AG04449 (cell line): Measurements from ENCODE around the gene HMCN2.

Experiments
- CTCF ChIA-PET: fragments of 350-600 bp; formaldehyde crosslinking; extraction: SDS; loops from one replicate; lab custom pipeline; 2021; ENCODE audit warnings: antibody characterized with exemption; lab: Yijun Ruan, JAX
- POLR2A ChIA-PET: fragments of 400-600, 350-600 bp; formaldehyde crosslinking; extraction: SDS; loops from one replicate; lab custom pipeline; 2020; ENCODE audit warnings: antibody characterized with exemption, inconsistent platforms; lab: Yijun Ruan, JAX
- DNase-seq: peaks from one replicate; pipeline ENCODE4 v3.0.0-alpha.2; 2010; ENCODE audit warnings: low read depth, low spot score
- H3K4me3 ChIP-seq: 2 replicates; pipeline ENCODE4 v1.5.1; 2011; ENCODE audit warnings: low read depth, mild to moderate bottlenecking, control low read depth, low read length
- CTCF ChIP-seq: IDR thresholded peaks from one replicate; pipeline ENCODE4 v1.5.1; 2011; ENCODE audit warnings: mild to moderate bottlenecking, moderate library complexity, low read length, control low read depth, inconsistent platforms; ENCODE audit not compliant: insufficient read depth; ENCODE audit errors: missing control alignments

Gene HMCN2

GRCh38 chr9:130354378-130354777 lies 88.8 kb downstream of the HMCN2 start:
- TF ChIP-seq CTCF: no peak
- DNase-seq: no peak
- no peak overlapping the region for H3K4me3 ChIP-seq
- POLR2A ChIA-PET: no interaction called here
- CTCF ChIA-PET: interaction anchor here (2.0 kb wide), 1 partner anchor 11 kb away, joined by 14 read pairs; no protein-coding TSS in a partner anchor

GRCh38 chr9:130354806-130355205 lies 89.2 kb downstream of the HMCN2 start:
- ChIA-PET CTCF (interaction anchor here (2.0 kb wide), 1 partner anchor 12 kb away, joined by 14 read pairs; no protein-coding TSS in a partner anchor), POLR2A (no interaction called here)
- no peak for DNase-seq
- H3K4me3 ChIP-seq: no peak overlapping the region
- no peak for TF ChIP-seq CTCF

GRCh38 chr9:130356033-130356432 lies 90.5 kb downstream of the HMCN2 start:
- TF ChIP-seq CTCF: no peak
- ChIA-PET POLR2A (no interaction called here), CTCF (interaction anchor here (1.2 kb wide), 1 partner anchor 16 kb away, joined by 3 read pairs; no protein-coding TSS in a partner anchor)
- no peak for DNase-seq
- H3K4me3 ChIP-seq: no peak overlapping the region

- no peak for TF ChIP-seq CTCF
- no peak for DNase-seq
- no peak overlapping the region for H3K4me3 ChIP-seq
- CTCF ChIA-PET: interaction anchor here (0.8 to 1.2 kb wide), 2 partner anchors 16 to 17 kb away, joined by 3 read pairs; no protein-coding TSS in a partner anchor
- POLR2A ChIA-PET: no interaction called here
Observed at GRCh38 chr9:130356877-130357584, 91.5 kb downstream of the HMCN2 start.

GRCh38 chr9:130358928-130359327 lies 93.4 kb downstream of the HMCN2 start:
- no peak for DNase-seq
- ChIA-PET POLR2A (no interaction called here), CTCF (interaction anchor here (1.3 to 1.7 kb wide), 2 partner anchors 17 to 116 kb away, joined by 4 to 5 read pairs; no protein-coding TSS in a partner anchor)
- TF ChIP-seq CTCF: no peak
- no peak overlapping the region for H3K4me3 ChIP-seq

GRCh38 chr9:130359819-130360218 lies 94.3 kb downstream of the HMCN2 start:
- DNase-seq: no peak
- H3K4me3 ChIP-seq: no peak overlapping the region
- POLR2A ChIA-PET: no interaction called here
- TF ChIP-seq CTCF: no peak
- CTCF ChIA-PET: interaction anchor here (1.3 kb wide), 1 partner anchor 117 kb away, joined by 5 read pairs; no protein-coding TSS in a partner anchor
